Measurements from ENCODE around the gene NCOR1. TPM values are rescaled to one million over a fixed set of nuclear protein-coding genes. Genes with fewer than 3 reads are reported as not detected.
A peak's percentile ranks its signal among the peaks of the same experiment; 100 is the strongest.

NCOR1 gene
- total and polyA plus RNA-seq, 2 of the 13 experiments (the other 11 are each of a cell fraction or from before 2014, with no cell fraction given) = 57.0 to 71.7 TPM

- TF ChIP-seq HOXA3 (CRISPR knock-in tag; IDR thresholded peaks at IDR 0.05) = peak; percentile 100
- no peak; the same call in 1 of the 2 replicates for TF ChIP-seq ZFYVE20 (CRISPR knock-in tag; IDR thresholded peaks at IDR 0.05; ENCODE audit: borderline replicate concordance, low read depth)
- TF ChIP-seq ZBTB4 (CRISPR knock-in tag; IDR thresholded peaks at IDR 0.05; ENCODE audit: borderline replicate concordance) = no peak
- TF ChIP-seq ZNF775 (CRISPR knock-in tag; IDR thresholded peaks at IDR 0.05; ENCODE audit: borderline replicate concordance) = no peak
- TF ChIP-seq ZSCAN20 (CRISPR knock-in tag; IDR thresholded peaks at IDR 0.05; ENCODE audit: borderline replicate concordance) = 0 out of 2 replicates have a peak, but pooled peaks have one; percentile 23
- TF ChIP-seq, protein P1, sequence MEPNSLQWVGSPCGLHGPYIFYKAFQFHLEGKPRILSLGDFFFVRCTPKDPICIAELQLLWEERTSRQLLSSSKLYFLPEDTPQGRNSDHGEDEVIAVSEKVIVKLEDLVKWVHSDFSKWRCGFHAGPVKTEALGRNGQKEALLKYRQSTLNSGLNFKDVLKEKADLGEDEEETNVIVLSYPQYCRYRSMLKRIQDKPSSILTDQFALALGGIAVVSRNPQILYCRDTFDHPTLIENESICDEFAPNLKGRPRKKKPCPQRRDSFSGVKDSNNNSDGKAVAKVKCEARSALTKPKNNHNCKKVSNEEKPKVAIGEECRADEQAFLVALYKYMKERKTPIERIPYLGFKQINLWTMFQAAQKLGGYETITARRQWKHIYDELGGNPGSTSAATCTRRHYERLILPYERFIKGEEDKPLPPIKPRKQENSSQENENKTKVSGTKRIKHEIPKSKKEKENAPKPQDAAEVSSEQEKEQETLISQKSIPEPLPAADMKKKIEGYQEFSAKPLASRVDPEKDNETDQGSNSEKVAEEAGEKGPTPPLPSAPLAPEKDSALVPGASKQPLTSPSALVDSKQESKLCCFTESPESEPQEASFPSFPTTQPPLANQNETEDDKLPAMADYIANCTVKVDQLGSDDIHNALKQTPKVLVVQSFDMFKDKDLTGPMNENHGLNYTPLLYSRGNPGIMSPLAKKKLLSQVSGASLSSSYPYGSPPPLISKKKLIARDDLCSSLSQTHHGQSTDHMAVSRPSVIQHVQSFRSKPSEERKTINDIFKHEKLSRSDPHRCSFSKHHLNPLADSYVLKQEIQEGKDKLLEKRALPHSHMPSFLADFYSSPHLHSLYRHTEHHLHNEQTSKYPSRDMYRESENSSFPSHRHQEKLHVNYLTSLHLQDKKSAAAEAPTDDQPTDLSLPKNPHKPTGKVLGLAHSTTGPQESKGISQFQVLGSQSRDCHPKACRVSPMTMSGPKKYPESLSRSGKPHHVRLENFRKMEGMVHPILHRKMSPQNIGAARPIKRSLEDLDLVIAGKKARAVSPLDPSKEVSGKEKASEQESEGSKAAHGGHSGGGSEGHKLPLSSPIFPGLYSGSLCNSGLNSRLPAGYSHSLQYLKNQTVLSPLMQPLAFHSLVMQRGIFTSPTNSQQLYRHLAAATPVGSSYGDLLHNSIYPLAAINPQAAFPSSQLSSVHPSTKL (CRISPR knock-in tag; IDR thresholded peaks at IDR 0.05) = peak; percentile 83
- TF ChIP-seq KDM1A (CRISPR knock-in tag; IDR thresholded peaks at IDR 0.05) = peak; percentile 69; the same call in 1 of the 2 replicates
- peak; percentile 50; the same call in 1 of the 2 replicates for TF ChIP-seq ZBTB20 (CRISPR knock-in tag; IDR thresholded peaks at IDR 0.05; ENCODE audit: borderline replicate concordance, low read depth)
- TF ChIP-seq, protein P2, sequence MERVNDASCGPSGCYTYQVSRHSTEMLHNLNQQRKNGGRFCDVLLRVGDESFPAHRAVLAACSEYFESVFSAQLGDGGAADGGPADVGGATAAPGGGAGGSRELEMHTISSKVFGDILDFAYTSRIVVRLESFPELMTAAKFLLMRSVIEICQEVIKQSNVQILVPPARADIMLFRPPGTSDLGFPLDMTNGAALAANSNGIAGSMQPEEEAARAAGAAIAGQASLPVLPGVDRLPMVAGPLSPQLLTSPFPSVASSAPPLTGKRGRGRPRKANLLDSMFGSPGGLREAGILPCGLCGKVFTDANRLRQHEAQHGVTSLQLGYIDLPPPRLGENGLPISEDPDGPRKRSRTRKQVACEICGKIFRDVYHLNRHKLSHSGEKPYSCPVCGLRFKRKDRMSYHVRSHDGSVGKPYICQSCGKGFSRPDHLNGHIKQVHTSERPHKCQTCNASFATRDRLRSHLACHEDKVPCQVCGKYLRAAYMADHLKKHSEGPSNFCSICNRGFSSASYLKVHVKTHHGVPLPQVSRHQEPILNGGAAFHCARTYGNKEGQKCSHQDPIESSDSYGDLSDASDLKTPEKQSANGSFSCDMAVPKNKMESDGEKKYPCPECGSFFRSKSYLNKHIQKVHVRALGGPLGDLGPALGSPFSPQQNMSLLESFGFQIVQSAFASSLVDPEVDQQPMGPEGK (CRISPR knock-in tag; IDR thresholded peaks at IDR 0.05) = peak; percentile 91
- TF ChIP-seq, protein P3, sequence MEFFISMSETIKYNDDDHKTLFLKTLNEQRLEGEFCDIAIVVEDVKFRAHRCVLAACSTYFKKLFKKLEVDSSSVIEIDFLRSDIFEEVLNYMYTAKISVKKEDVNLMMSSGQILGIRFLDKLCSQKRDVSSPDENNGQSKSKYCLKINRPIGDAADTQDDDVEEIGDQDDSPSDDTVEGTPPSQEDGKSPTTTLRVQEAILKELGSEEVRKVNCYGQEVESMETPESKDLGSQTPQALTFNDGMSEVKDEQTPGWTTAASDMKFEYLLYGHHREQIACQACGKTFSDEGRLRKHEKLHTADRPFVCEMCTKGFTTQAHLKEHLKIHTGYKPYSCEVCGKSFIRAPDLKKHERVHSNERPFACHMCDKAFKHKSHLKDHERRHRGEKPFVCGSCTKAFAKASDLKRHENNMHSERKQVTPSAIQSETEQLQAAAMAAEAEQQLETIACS (CRISPR knock-in tag; IDR thresholded peaks at IDR 0.05) = no peak
- TF ChIP-seq, protein P4, sequence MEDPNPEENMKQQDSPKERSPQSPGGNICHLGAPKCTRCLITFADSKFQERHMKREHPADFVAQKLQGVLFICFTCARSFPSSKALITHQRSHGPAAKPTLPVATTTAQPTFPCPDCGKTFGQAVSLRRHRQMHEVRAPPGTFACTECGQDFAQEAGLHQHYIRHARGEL (CRISPR knock-in tag; IDR thresholded peaks at IDR 0.05) = peak; percentile 90; the same call in 1 of the 2 replicates
- peak; percentile 44; the same call in 1 of the 2 replicates for TF ChIP-seq MED13 (CRISPR knock-in tag; IDR thresholded peaks at IDR 0.05)
- no peak for TF ChIP-seq DMTF1 (CRISPR knock-in tag; IDR thresholded peaks at IDR 0.05)
These were observed 216.0 kb downstream of the NCOR1 start, which contains the start of the genes TTC19 and ZSWIM7 (continued) for GRCh38 chr17:15999141-15999973.
